ENCODE measurements around the gene SLC25A26. TPM values are rescaled to one million over a fixed set of nuclear protein-coding genes. Genes with fewer than 3 reads are reported as not detected.
A peak's percentile ranks its signal among the peaks of the same experiment; 100 is the strongest.

SLC25A26 gene
- total and polyA plus RNA-seq, 7 donors: 17.8 to 42.8 (median 22.4) TPM

DNA sequence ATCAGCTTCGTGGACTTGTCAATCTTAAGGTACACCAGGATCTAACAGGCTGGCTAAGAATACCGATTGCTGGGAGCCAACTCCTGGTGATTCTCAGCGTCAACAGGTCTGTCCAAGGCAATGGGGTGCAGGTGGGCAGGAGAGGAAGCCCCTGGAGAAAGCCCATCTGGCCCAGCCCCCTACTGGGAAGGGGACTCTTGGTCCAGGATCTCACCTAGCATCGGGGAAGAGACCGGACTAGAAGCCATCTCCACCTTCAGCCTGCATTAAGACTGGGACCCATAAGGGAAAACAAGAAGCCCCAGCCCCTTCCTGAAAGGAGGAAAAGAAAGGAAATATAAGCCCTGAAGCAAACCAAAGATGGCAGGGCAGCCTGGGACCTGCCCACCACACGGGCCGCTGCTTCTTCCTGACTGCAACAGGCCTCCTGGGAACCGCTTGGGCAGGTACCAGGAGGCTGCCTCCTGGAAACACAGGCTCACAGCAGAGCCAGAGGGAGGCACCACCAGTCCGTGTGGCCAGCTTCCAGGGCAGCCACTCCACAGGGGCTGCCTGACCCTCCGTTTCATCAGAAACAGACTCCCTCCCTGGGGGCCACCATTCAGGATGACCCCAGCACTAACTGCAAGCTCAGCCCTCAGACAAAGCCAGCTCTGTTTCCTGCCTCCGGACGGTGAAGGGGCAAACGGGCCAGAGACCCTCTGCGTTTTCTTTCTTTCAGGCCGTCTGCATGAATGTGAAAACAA is 179.8 kb downstream of the SLC25A26 start:
- Histone ChIP-seq H3K4me3 (no peak overlapping the region), H3K27ac (peak overlapping the region in 3 of 4 donors; percentile 82 to 95 (median 89)), H3K9me3 (no peaks in the 10 kb centered on the region), H3K27me3 (no peaks in the 10 kb centered on the region), H3K36me3 (peaks cover 16 to 68% (median 36%) of the 10 kb centered on the region in 4 donors), H3K4me1 (peaks cover 0 to 97% (median 92%) of the 10 kb centered on the region in 4 donors)
- peak; percentile 73 for DNase-seq
- WGBS, 2 donors: 91 to 92% methylated on average over 15 of the region's 15 CpGs
- no peak for TF ChIP-seq CTCF (IDR thresholded peaks at IDR 0.05)
- no peak for TF ChIP-seq EP300 (IDR thresholded peaks at IDR 0.05)
- TF ChIP-seq POLR2AphosphoS5 (IDR thresholded peaks at IDR 0.05): no peak
- intact Hi-C loops (cut with DNase I): loop anchor here (10.0 kb wide), 1 partner anchor 154 kb away; no protein-coding TSS in a partner anchor

GRCh38 chr3:66401157-66401550 is 180.4 kb downstream of the SLC25A26 start:
- TF ChIP-seq CTCF (IDR thresholded peaks at IDR 0.05) (no peak), POLR2A (IDR thresholded peaks at IDR 0.05) (no peak), POLR2AphosphoS5 (IDR thresholded peaks at IDR 0.05) (no peak), EP300 (IDR thresholded peaks at IDR 0.05) (no peak)
- Histone ChIP-seq H3K27ac (peak overlapping the region in 3 of 4 donors; percentile 82 to 95 (median 89)), H3K27me3 (no peaks in the 10 kb centered on the region), H3K9me3 (no peaks in the 10 kb centered on the region), H3K4me3 (no peak overlapping the region), H3K36me3 (peaks cover 10 to 68% (median 30%) of the 10 kb centered on the region in 4 donors), H3K4me1 (peaks cover 0 to 97% (median 93%) of the 10 kb centered on the region in 4 donors)
- WGBS, 2 donors: 74 to 78% methylated on average over 10 of the region's 10 CpGs
- no peak for DNase-seq
- intact Hi-C loops (cut with DNase I): loop anchor here (10.0 kb wide), 1 partner anchor 154 kb away; no protein-coding TSS in a partner anchor

GRCh38 chr3:66401675-66402491 is 181.1 kb downstream of the SLC25A26 start:
- WGBS, 2 donors: 88 to 91% methylated on average over 20 of the region's 20 CpGs
- H3K4me1 ChIP-seq: peaks cover 0 to 97% (median 93%) of the 10 kb centered on the region in 4 donors
- H3K27me3 ChIP-seq: no peaks in the 10 kb centered on the region
- H3K36me3 ChIP-seq: peaks cover 3 to 67% (median 28%) of the 10 kb centered on the region in 4 donors
- DNase-seq: peak; percentile 69
- intact Hi-C loops (cut with DNase I): loop anchor here (10.0 kb wide), 1 partner anchor 153 kb away; no protein-coding TSS in a partner anchor
- H3K9me3 ChIP-seq: no peaks in the 10 kb centered on the region
- TF ChIP-seq POLR2AphosphoS5 (IDR thresholded peaks at IDR 0.05): no peak
- TF ChIP-seq EP300 (IDR thresholded peaks at IDR 0.05): no peak
- no peak for TF ChIP-seq CTCF (IDR thresholded peaks at IDR 0.05)
- no peak for TF ChIP-seq POLR2A (IDR thresholded peaks at IDR 0.05)
- H3K27ac ChIP-seq: peak overlapping the region in 3 of 4 donors; percentile 82 to 95 (median 89)
- no peak overlapping the region for H3K4me3 ChIP-seq

DNA sequence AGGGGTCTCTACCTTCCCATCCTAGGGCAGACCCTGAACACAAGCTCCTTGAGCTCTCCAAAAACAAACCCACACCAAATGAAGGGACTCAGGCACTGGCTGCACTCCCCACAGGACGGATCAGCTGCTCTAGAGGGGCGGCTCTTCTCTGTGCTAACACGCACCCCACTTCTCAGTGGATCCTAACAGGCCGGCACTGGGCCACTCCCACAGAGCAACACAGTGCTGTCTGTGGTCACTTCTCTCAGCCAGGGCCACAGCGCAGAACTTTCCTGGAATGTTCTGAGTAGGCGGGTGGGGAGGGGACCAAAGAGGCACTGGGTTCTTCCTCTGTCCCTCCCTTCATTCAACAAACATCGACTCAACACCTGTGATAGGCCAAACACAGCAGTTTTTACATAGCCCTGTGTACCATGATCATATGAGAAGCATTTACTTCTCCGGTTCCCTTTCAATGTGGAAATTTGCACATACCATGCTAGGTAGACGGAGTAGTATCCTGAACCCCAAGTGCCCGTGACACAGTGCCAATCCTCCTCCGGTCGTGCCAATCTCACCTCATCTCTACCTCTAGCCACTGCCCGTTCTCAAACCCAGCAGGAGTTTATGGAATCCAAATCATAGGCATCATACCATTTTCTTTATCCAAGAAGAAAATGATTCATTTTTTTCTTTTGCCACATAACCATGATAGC is 181.9 kb downstream of the SLC25A26 start:
- no peaks in the 10 kb centered on the region for H3K27me3 ChIP-seq
- no peak for TF ChIP-seq CTCF (IDR thresholded peaks at IDR 0.05)
- TF ChIP-seq EP300 (IDR thresholded peaks at IDR 0.05): no peak
- TF ChIP-seq POLR2AphosphoS5 (IDR thresholded peaks at IDR 0.05): peak in 1 of 4 donors; percentile 16
- TF ChIP-seq POLR2A (IDR thresholded peaks at IDR 0.05): no peak
- no peaks in the 10 kb centered on the region for H3K9me3 ChIP-seq
- no peak overlapping the region for H3K4me3 ChIP-seq
- 89 to 90% methylated on average over 13 of the region's 13 CpGs for WGBS, 2 donors
- peaks cover 0 to 98% (median 94%) of the 10 kb centered on the region in 4 donors for H3K4me1 ChIP-seq
- H3K36me3 ChIP-seq: peaks cover 0 to 66% (median 22%) of the 10 kb centered on the region in 4 donors
- DNase-seq: peak; percentile 75
- intact Hi-C loops (cut with DNase I): loop anchor here (10.0 kb wide), 1 partner anchor 152 kb away; no protein-coding TSS in a partner anchor
- peak overlapping the region; percentile 73 to 95 (median 86) for H3K27ac ChIP-seq

Data from sigmoid colon (tissue), 7 donors.